ENCODE results near the gene PCNP.
"Not testable (repeated sequence)": the region's sequence is repeated elsewhere in the genome, so short reads cannot be mapped to it uniquely, and the experiment has no call there.

PCNP gene

GRCh38 chr3:101573449-101574387 is at the start of gene PCNP:
PCNP (plus strand) TSS chr3:101574180; CDS start chr3:101574216, 36 bp downstream.
- DNase-seq (ENCODE audit: low read depth in 2 of 2) = peak; percentile 98 to 99

- no peak for DNase-seq (ENCODE audit: low read depth in 2 of 2)
Measured at GRCh38 chr3:101527441-101527840, 46.5 kb upstream of the PCNP start.

GRCh38 chr3:101527906-101528305 is 46.1 kb upstream of the PCNP start:
- no peak for DNase-seq (ENCODE audit: low read depth in 2 of 2)

- DNase-seq (ENCODE audit: low read depth in 2 of 2) = no peak
Measured at GRCh38 chr3:101529816-101530685, 43.9 kb upstream of the PCNP start.

- no peak for DNase-seq (ENCODE audit: low read depth in 2 of 2)
Measured at GRCh38 chr3:101530686-101531047, 43.3 kb upstream of the PCNP start.

GRCh38 chr3:101531473-101532086 is 42.4 kb upstream of the PCNP start:
- DNase-seq (ENCODE audit: low read depth in 2 of 2) = no peak

- no peak for DNase-seq (ENCODE audit: low read depth in 2 of 2)
Measured at GRCh38 chr3:101532783-101533602, 41.0 kb upstream of the PCNP start.

- DNase-seq (ENCODE audit: low read depth in 2 of 2) = no peak
Measured at GRCh38 chr3:101533603-101533968, 40.4 kb upstream of the PCNP start.

GRCh38 chr3:101535221-101535620 is 38.8 kb upstream of the PCNP start:
- no peak for DNase-seq (ENCODE audit: low read depth in 2 of 2)

GRCh38 chr3:101536266-101536665 is 37.7 kb upstream of the PCNP start:
- DNase-seq (ENCODE audit: low read depth in 2 of 2) = no peak

GRCh38 chr3:101536955-101537354 is 37.0 kb upstream of the PCNP start:
- not testable (repeated sequence) for DNase-seq (ENCODE audit: low read depth in 2 of 2)

- no peak for DNase-seq (ENCODE audit: low read depth in 2 of 2)
Measured at GRCh38 chr3:101542957-101543356, 31.0 kb upstream of the PCNP start.

GRCh38 chr3:101544161-101544850 is 29.7 kb upstream of the PCNP start:
- no peak for DNase-seq (ENCODE audit: low read depth in 2 of 2)

GRCh38 chr3:101548527-101549105 is 25.4 kb upstream of the PCNP start:
- no peak for DNase-seq (ENCODE audit: low read depth in 2 of 2)

- DNase-seq (ENCODE audit: low read depth in 2 of 2) = no peak
Measured at GRCh38 chr3:101549473-101549872, 24.5 kb upstream of the PCNP start.

GRCh38 chr3:101551359-101552081 is 22.5 kb upstream of the PCNP start:
- not testable (repeated sequence) for DNase-seq (ENCODE audit: low read depth in 2 of 2)

- not testable (repeated sequence) for DNase-seq (ENCODE audit: low read depth in 2 of 2)
Measured at GRCh38 chr3:101553381-101553780, 20.6 kb upstream of the PCNP start.

- no peak for DNase-seq (ENCODE audit: low read depth in 2 of 2)
Measured at GRCh38 chr3:101556064-101556463, 17.9 kb upstream of the PCNP start.

GRCh38 chr3:101561630-101562328 is 12.2 kb upstream of the PCNP start, which contains the start of gene TRMT10C:
TRMT10C (plus strand) TSS chr3:101561868; CDS start chr3:101564782, 2,914 bp downstream.
- peak; percentile 71 to 80 for DNase-seq (ENCODE audit: low read depth in 2 of 2)

Data from fibroblast of skin of left biceps (primary cell).